Brain microvascular endothelial cell (primary cell): ENCODE measurements around the gene METTL6.
"Not testable (repeated sequence)": the region's sequence is repeated elsewhere in the genome, so short reads cannot be mapped to it uniquely, and the experiment has no call there.

Experiments used
- DNase-seq: peaks from one replicate; pipeline ENCODE4 v3.0.0-alpha.2; 2020
- H3K27ac ChIP-seq: fragments of 250-450 bp; sonication (Bioruptor Pico); 2 replicates; pipeline ENCODE4 v1.5.1; 2020; ENCODE audit warnings: mild to moderate bottlenecking, moderate library complexity
- H3K27me3 ChIP-seq: fragments of 250-450 bp; sonication (Bioruptor Pico); replicated peaks from 2 replicates; pipeline ENCODE4 v1.5.1; 2020; ENCODE audit warnings: mild to moderate bottlenecking
- H3K36me3 ChIP-seq: fragments of 250-450 bp; sonication (Bioruptor Pico); replicated peaks from 2 replicates; pipeline ENCODE4 v1.5.1; 2020; ENCODE audit warnings: mild to moderate bottlenecking
- H3K4me3 ChIP-seq: 2 replicates; pipeline ENCODE4 v1.5.1; 2011; ENCODE audit warnings: low read depth, mild to moderate bottlenecking, control low read depth, low read length, moderate library complexity
- CTCF ChIP-seq: IDR thresholded peaks from 2 replicates; pipeline ENCODE4 v1.5.1; 2011; ENCODE audit warnings: low read depth, mild to moderate bottlenecking, moderate library complexity, low read length, control low read depth, inconsistent platforms; ENCODE audit errors: missing control alignments
- in situ Hi-C: cut with HindIII; loops from 2 replicates; pipeline ENCODE4 v1.10.0; 2017; ENCODE audit warnings: low sequenced_read_pairs, low pct_ligation_motif_present

Gene METTL6

GRCh38 chr3:15420871-15421270 is 6.5 kb downstream of the METTL6 start:
- in situ Hi-C loops: no loop called here
- DNase-seq: peak; percentile 37
- Histone ChIP-seq H3K27me3 (no peaks in the 10 kb centered on the region), H3K4me3 (no peak overlapping the region), H3K27ac (no peak overlapping the region), H3K36me3 (peaks cover 24% of the 10 kb centered on the region)
- TF ChIP-seq CTCF: no peak

GRCh38 chr3:15410966-15411365 is 16.4 kb downstream of the METTL6 start:
- in situ Hi-C loops, H3K27ac ChIP-seq, DNase-seq, H3K27me3 ChIP-seq, H3K4me3 ChIP-seq: not testable (repeated sequence)
- H3K36me3 ChIP-seq: peaks cover 25% of the 10 kb centered on the region

GRCh38 chr3:15409774-15410173 is 17.6 kb downstream of the METTL6 start:
- peaks cover 17% of the 10 kb centered on the region for H3K36me3 ChIP-seq
- H3K4me3 ChIP-seq: no peak overlapping the region
- no peak for DNase-seq
- TF ChIP-seq CTCF: no peak
- in situ Hi-C loops: no loop called here
- H3K27me3 ChIP-seq: no peaks in the 10 kb centered on the region
- H3K27ac ChIP-seq: no peak overlapping the region

GRCh38 chr3:15409239-15409638 is 18.1 kb downstream of the METTL6 start:
- Histone ChIP-seq H3K27ac (no peak overlapping the region), H3K36me3 (peaks cover 14% of the 10 kb centered on the region), H3K27me3 (no peaks in the 10 kb centered on the region), H3K4me3 (no peak overlapping the region)
- TF ChIP-seq CTCF: no peak
- DNase-seq: no peak
- in situ Hi-C loops: no loop called here

DNA sequence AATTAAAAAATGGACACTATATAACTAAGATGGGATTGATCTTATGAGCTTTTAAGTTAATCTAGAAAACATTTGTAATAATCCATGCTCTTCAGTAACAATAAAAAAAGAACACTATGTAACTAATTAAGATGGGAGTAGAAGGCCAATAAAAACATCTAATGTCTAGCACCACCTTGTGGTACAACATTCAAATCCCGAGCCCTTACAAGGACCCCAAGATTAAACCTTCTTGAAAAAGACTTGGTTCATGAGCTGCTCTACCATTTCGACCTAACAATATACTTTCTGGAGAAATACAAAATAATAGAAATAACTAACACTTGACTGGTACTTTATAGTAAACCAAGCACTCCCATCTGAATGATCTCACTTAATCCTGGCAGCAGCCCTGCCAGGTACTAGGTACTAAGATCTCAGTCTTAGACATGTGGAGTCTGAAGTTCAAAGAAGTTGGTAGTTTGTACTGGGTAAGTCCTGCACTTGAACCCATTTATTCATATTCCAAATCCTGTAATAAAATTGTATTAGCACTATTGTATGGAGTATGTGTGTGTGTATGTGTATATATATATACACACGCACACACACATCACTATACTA is 21.8 kb downstream of the METTL6 start:
- Histone ChIP-seq H3K27ac (no peak overlapping the region), H3K36me3 (peaks cover under 1% of the 10 kb centered on the region), H3K27me3 (no peaks in the 10 kb centered on the region), H3K4me3 (no peak overlapping the region)
- TF ChIP-seq CTCF: peak; percentile 63
- in situ Hi-C loops: no loop called here
- DNase-seq: peak; percentile 40

- Histone ChIP-seq H3K36me3 (no peaks in the 10 kb centered on the region), H3K4me3 (no peak overlapping the region), H3K27ac (no peak overlapping the region), H3K27me3 (no peaks in the 10 kb centered on the region)
- no peak for DNase-seq
- TF ChIP-seq CTCF: no peak
- in situ Hi-C loops: no loop called here
Measured at GRCh38 chr3:15404767-15405166, 22.6 kb downstream of the METTL6 start.
